SJCRH30 (cell line): ENCODE data around the gene COLQ. TPM values are rescaled to one million over a fixed set of nuclear protein-coding genes. Genes with fewer than 3 reads are reported as not detected.

Experiments
- DNase-seq, 2 experiments: peaks; one replicate each; pipeline ENCODE4 v3.0.0-alpha.2; 2015 to 2020
- H3K27ac ChIP-seq: fragments of 250-450 bp; sonication (Bioruptor Pico); 2 replicates; pipeline ENCODE4 v1.5.1; 2020; ENCODE audit warnings: mild to moderate bottlenecking, moderate library complexity
- H3K27me3 ChIP-seq: fragments of 250-450 bp; sonication (Bioruptor Pico); 2 replicates; pipeline ENCODE4 v1.5.1; 2020; ENCODE audit warnings: mild to moderate bottlenecking, moderate library complexity
- H3K36me3 ChIP-seq: fragments of 250-450 bp; sonication (Bioruptor Pico); 2 replicates; pipeline ENCODE4 v1.5.1; 2020; ENCODE audit warnings: mild to moderate bottlenecking, moderate library complexity
- H3K4me1 ChIP-seq: fragments of 250-450 bp; sonication (Bioruptor Pico); 2 replicates; pipeline ENCODE4 v1.5.1; 2020; ENCODE audit warnings: mild to moderate bottlenecking, moderate library complexity
- H3K4me3 ChIP-seq: fragments of 250-450 bp; sonication (Bioruptor Pico); 2 replicates; pipeline ENCODE4 v1.5.1; 2020; ENCODE audit warnings: mild to moderate bottlenecking, moderate library complexity
- H3K9me3 ChIP-seq: fragments of 250-450 bp; sonication (Bioruptor Pico); replicated peaks from 2 replicates; pipeline ENCODE4 v1.5.1; 2020; ENCODE audit warnings: mild to moderate bottlenecking, moderate library complexity
- total RNA-seq: library from RNA; depleted of rRNA; stranded (reverse); fragments of >200 nt; shearing (Covaris generic); gene quantifications from 2 replicates; pipeline ENCODE4 v1.2.3, GENCODE V29; 2014

COLQ gene
- total RNA-seq, 1 experiment from 2014 or later: 0.24 TPM

GRCh38 chr3:15510493-15510892, 11.0 kb downstream of the COLQ start:
- Histone ChIP-seq H3K4me3 (no peak overlapping the region), H3K36me3 (no peaks in the 10 kb centered on the region), H3K27me3 (no peaks in the 10 kb centered on the region), H3K9me3 (no peaks in the 10 kb centered on the region), H3K27ac (no peak overlapping the region), H3K4me1 (peaks cover 2% of the 10 kb centered on the region; the same call in 1 of the 2 replicates)
- DNase-seq: no peak

GRCh38 chr3:15506571-15506970, 14.9 kb downstream of the COLQ start:
- Histone ChIP-seq H3K36me3 (no peaks in the 10 kb centered on the region), H3K9me3 (no peaks in the 10 kb centered on the region), H3K4me3 (no peak overlapping the region), H3K4me1 (no peaks in the 10 kb centered on the region), H3K27me3 (no peaks in the 10 kb centered on the region), H3K27ac (no peak overlapping the region)
- no peak for DNase-seq

DNA sequence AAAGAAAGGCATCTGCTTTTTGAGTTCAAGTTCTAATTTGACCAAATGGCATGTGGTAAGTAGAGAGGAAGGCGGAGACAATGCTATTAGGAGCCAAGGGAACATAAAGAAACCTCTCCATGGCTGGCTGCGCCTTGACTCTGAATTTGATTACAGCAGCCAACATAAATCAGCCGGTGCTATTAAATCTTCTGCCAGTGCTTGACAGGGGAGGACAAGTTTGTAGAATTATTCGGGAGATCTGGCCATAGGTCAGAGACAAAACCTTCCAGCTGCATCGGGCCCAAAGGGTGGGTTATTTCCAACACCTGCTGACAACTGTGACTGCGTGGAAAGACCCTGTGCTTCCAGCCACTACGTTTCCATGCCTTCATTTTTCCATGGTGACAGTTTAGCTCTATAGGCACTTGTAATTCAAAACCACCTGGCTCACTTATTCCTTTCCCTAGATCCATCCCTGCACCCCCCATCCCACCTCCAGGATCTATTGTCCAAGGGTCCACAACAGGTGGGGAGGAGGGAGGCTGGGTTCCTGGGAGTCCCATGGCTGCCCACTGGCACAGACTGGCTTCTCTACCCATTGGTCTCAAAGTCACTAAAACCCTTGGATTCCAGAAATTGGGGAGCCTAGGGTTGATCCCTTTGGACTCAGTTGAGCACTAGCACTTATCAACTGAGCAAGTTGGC, 15.9 kb downstream of the COLQ start:
- Histone ChIP-seq H3K36me3 (no peaks in the 10 kb centered on the region), H3K4me3 (no peak overlapping the region), H3K4me1 (0 out of 2 replicates have a peak, but pooled peaks cover 3% of the 10 kb centered on the region), H3K27me3 (no peaks in the 10 kb centered on the region), H3K27ac (no peak overlapping the region), H3K9me3 (no peaks in the 10 kb centered on the region)
- no peak for DNase-seq

DNA sequence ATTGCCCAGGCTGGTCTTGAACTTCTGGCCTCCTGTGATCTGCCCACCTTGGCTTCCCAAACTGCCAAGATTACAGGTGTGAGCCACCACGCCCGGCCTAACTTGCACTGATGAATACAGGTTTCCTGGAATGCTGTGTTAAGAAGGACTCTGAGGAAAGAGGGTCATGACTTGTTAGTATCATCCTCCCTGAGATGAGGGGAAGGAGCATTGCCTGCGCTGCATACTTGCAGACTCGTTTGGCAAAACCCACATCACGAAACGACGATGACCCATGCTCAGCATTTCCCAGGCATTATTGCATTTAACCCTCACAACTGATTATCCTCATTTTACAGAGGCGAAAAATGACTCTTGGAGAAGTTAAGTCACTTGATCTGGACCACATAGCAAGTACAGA, 18.9 kb downstream of the COLQ start:
- H3K27me3 ChIP-seq: no peaks in the 10 kb centered on the region
- H3K36me3 ChIP-seq: no peaks in the 10 kb centered on the region
- no peak for DNase-seq
- no peaks in the 10 kb centered on the region for H3K9me3 ChIP-seq
- H3K4me1 ChIP-seq: peaks cover 16% of the 10 kb centered on the region
- no peak overlapping the region for H3K4me3 ChIP-seq
- H3K27ac ChIP-seq: no peak overlapping the region

DNA sequence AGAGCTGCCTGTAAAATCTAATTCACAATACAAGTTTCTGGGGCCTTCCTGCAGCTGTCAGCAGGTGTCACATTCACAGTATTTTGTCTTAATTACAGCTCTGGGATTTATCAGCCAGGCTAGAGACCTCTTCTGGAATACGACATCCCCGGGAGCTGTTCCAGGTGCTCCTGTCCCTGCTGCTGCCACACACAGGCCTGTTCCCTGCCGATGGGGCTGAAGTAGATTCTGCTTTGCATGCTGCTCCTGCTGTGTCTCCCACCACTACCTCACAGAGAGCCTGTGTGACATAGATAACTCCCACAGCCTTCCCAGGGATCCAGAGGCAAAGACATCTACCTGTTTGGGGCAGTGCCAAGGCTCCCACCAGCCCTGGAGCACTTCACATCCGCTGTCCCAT, 20.4 kb downstream of the COLQ start:
- Histone ChIP-seq H3K27me3 (no peaks in the 10 kb centered on the region), H3K36me3 (no peaks in the 10 kb centered on the region), H3K4me1 (peaks cover 28% of the 10 kb centered on the region), H3K27ac (no peak overlapping the region), H3K4me3 (no peak overlapping the region), H3K9me3 (no peaks in the 10 kb centered on the region)
- DNase-seq: peak in 1 of 2 experiments; percentile 27

DNA sequence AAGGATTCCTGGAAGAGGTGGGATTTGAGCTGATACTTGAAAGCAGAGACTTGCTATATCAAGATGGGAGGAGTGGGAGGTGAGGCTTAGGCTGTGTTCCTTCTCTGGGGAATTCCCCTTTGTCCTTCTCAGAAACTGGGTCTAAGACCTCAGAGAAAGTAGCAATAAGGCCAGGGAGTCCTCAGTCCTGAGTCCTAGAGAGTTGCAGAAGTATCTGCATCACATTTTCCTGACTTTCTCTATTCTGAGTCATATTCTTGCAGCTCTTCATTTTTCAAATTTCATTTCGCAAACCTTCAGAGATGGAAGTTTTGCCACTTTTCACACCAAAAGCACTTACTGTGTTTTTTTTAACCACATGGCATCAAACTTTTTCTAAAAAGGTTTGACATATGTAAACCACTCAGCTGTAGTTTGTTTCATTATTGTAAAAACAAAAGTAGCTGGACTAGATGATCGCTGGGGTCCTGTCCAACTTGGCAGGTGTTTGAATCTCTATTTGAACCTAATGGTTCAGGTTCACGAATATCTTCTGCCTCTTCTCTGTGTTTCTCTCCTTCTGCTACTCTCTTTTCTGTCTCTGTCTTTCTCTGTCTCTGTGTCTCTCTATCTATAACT, 21.3 kb downstream of the COLQ start:
- no peaks in the 10 kb centered on the region for H3K36me3 ChIP-seq
- no peak overlapping the region for H3K4me3 ChIP-seq
- DNase-seq: no peak
- H3K27ac ChIP-seq: no peak overlapping the region
- peaks cover 34% of the 10 kb centered on the region for H3K4me1 ChIP-seq
- no peaks in the 10 kb centered on the region for H3K27me3 ChIP-seq
- H3K9me3 ChIP-seq: no peaks in the 10 kb centered on the region

- H3K9me3 ChIP-seq: no peaks in the 10 kb centered on the region
- H3K36me3 ChIP-seq: no peaks in the 10 kb centered on the region
- no peak for DNase-seq
- no peak overlapping the region for H3K4me3 ChIP-seq
- H3K4me1 ChIP-seq: peaks cover 34% of the 10 kb centered on the region
- H3K27me3 ChIP-seq: no peaks in the 10 kb centered on the region
- H3K27ac ChIP-seq: no peak overlapping the region
These were observed 22.0 kb downstream of the COLQ start for GRCh38 chr3:15499536-15499935.

DNA sequence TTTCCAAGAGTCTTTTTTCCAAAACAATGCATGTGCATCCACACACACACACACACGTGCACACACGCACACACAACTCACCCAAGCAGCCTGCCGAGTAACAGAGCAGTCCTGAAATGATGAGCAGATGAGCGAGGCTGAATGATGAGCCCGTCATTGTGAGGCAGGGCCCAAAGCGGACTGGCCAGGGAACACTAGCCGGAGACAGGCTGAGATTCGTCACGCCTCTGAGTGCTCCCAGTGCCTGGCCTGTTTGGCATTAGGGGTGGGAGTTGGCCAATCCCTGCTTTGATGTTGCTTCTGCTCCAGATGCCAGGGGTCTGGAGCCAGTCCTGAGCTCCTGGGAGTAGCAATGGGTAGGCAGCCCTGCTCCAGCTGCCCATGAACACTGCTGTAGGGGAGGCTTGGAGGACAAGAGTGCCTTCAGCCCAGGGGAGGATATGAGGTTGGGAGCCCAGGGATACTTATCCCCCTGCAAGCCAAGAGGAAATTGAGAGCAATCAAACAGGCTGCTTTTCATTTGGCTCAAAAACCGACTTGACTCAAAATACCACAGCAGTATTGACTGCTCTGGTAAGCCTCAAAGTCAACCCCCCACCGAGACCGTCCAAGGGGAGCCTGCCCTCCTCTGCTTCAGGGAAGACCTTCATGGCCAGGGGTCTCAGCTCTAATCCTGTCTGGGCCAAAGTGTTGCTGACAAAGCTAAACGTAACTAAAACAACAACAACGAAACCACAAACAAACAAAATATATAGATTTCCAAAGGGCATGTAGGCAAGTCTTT, 22.9 kb downstream of the COLQ start:
- Histone ChIP-seq H3K36me3 (no peaks in the 10 kb centered on the region), H3K9me3 (no peaks in the 10 kb centered on the region), H3K27ac (peak overlapping the region; percentile 32), H3K27me3 (no peaks in the 10 kb centered on the region), H3K4me1 (peaks cover 37% of the 10 kb centered on the region), H3K4me3 (peak overlapping the region; percentile 1; the same call in 1 of the 2 replicates)
- DNase-seq: peak; percentile 75 to 79

GRCh38 chr3:15497964-15498363, 23.5 kb downstream of the COLQ start:
- H3K27ac ChIP-seq: peak overlapping the region; percentile 32

GRCh38 chr3:15496341-15496664, 25.2 kb downstream of the COLQ start:
- Histone ChIP-seq H3K4me3 (no peak overlapping the region), H3K9me3 (no peaks in the 10 kb centered on the region), H3K27ac (no peak overlapping the region), H3K36me3 (no peaks in the 10 kb centered on the region), H3K27me3 (no peaks in the 10 kb centered on the region), H3K4me1 (peaks cover 46% of the 10 kb centered on the region)
- peak; percentile 30 to 58 for DNase-seq

More at GRCh38 chr3:15497964-15498363, 23.5 kb downstream of the COLQ start:
- peak in 1 of 2 experiments; percentile 31 for DNase-seq
- Histone ChIP-seq H3K9me3 (no peaks in the 10 kb centered on the region), H3K4me1 (peaks cover 43% of the 10 kb centered on the region), H3K4me3 (peak overlapping the region; percentile 1; the same call in 1 of the 2 replicates), H3K36me3 (no peaks in the 10 kb centered on the region), H3K27me3 (no peaks in the 10 kb centered on the region)

- H3K27ac ChIP-seq: no peak overlapping the region; the same call in 1 of the 2 replicates
- no peaks in the 10 kb centered on the region for H3K36me3 ChIP-seq
- no peaks in the 10 kb centered on the region for H3K27me3 ChIP-seq
- H3K4me1 ChIP-seq: peaks cover 44% of the 10 kb centered on the region
- DNase-seq: peak; percentile 35 to 68
- no peaks in the 10 kb centered on the region for H3K9me3 ChIP-seq
- H3K4me3 ChIP-seq: no peak overlapping the region; the same call in 1 of the 2 replicates
These were observed 25.8 kb downstream of the COLQ start for GRCh38 chr3:15495461-15496340.

GRCh38 chr3:15493436-15493835, 28.1 kb downstream of the COLQ start:
- Histone ChIP-seq H3K36me3 (no peaks in the 10 kb centered on the region), H3K4me3 (no peak overlapping the region), H3K27me3 (no peaks in the 10 kb centered on the region), H3K27ac (no peak overlapping the region), H3K9me3 (no peaks in the 10 kb centered on the region), H3K4me1 (peaks cover 39% of the 10 kb centered on the region)
- no peak for DNase-seq

- H3K36me3 ChIP-seq: no peaks in the 10 kb centered on the region
- no peaks in the 10 kb centered on the region for H3K9me3 ChIP-seq
- peak in 1 of 2 experiments; percentile 46 for DNase-seq
- H3K27ac ChIP-seq: no peak overlapping the region
- no peaks in the 10 kb centered on the region for H3K27me3 ChIP-seq
- H3K4me3 ChIP-seq: no peak overlapping the region
- H3K4me1 ChIP-seq: peaks cover 33% of the 10 kb centered on the region
These were observed 28.6 kb downstream of the COLQ start for GRCh38 chr3:15492847-15493360.

DNA sequence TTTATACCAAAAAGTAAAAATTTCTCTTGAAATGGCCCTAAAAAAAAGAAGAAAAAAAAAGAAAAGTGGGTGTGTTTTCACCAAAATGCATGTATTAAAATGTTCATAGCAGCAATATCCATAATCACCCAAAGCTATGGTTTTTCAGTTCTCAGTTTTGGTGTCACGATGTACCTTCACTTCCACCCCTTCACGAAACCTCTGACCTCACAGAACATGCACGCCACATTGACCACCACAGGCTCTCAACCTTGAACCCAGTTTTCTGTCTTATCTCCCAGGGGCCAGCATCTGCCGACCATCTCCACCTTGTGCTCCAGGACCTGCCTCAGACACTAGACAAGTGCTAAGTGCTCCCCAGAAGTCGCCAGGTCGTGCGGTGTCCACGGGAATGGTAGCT, 30.4 kb downstream of the COLQ start:
- Histone ChIP-seq H3K4me3 (no peak overlapping the region), H3K4me1 (peaks cover 19% of the 10 kb centered on the region), H3K27ac (no peak overlapping the region), H3K27me3 (no peaks in the 10 kb centered on the region), H3K36me3 (no peaks in the 10 kb centered on the region), H3K9me3 (no peaks in the 10 kb centered on the region)
- no peak for DNase-seq
